HG02852 (cell line): ENCODE results near the gene ADAM30.
"Not testable (repeated sequence)": the region's sequence is repeated elsewhere in the genome, so short reads cannot be mapped to it uniquely, and the experiment has no call there.

Experiments
- ATAC-seq: cut with Tn5 transposase; IDR thresholded peaks from one replicate; pipeline ENCODE4 v1.9.1; 2021; ENCODE audit warnings: mild to moderate bottlenecking, moderate library complexity; ENCODE audit not compliant: unreplicated experiment

ADAM30 gene

DNA sequence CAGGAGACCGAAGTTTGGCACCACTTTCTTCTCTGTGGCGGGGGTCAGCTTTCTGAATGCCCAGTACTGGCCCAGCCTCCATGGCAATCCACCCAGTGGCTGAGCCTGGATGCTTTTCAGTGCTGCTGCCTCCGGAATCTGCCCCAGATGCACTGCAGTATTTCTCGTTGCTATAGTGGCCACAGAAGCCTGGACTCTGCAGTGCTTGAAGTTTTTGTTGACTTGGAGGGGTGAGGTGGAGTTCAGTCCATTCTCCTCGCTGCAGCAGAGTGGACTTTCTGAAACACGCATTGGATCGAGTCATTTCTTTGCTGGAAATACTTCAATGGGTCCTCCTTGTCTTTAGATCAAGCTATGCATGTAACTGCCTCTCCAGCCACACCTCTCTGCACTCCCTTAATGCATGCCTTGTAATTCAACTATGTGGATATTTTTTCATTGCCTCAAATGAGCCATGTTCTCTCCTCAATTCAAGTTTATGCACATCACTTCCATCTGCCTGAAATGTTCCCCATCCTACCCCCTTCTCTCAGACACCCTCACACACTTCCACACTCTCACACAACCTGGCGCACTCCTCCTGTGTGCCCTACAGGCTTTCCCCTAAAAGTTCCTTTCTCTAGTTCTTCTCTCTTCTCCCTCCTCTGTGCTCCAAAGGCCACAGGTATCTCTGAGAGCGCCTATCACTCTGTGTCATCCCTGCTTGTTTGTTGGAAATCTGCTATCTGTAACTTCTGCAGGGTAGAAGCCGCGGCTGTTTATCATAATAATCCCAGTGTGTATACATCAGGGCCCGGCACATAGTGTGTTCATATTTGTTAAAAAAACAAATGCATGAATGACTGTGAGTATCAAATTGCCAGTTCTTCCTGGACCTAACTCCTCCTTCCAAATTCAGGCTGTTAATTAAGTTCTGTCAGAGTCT lies 16.5 kb downstream of the ADAM30 start:
- no peak for ATAC-seq

- ATAC-seq, result no peak
Measured at GRCh38 chr1:119878171-119878570, 18.1 kb downstream of the ADAM30 start.

DNA sequence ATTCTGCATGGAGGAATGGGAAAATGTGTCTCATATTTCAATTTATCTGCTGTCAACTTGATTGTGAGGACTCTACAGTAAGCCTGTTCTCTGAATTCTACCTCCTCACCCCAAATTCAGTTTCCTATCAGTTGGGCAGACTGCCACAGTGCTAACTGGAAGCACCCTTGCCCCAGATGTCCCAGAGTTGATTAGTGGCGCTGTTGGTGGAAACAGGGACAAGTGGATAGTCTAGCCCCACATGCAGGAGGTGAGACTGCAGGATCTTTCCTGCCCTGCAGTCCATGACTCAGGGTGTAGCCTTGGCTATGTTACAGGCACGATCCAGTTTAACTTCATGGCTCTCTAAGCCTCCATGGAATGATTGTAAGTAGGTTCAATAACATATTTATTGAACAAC lies 22.1 kb downstream of the ADAM30 start:
- no peak for ATAC-seq

- ATAC-seq, result peak; percentile 50
Measured at GRCh38 chr1:119873135-119874015, 22.9 kb downstream of the ADAM30 start.

DNA sequence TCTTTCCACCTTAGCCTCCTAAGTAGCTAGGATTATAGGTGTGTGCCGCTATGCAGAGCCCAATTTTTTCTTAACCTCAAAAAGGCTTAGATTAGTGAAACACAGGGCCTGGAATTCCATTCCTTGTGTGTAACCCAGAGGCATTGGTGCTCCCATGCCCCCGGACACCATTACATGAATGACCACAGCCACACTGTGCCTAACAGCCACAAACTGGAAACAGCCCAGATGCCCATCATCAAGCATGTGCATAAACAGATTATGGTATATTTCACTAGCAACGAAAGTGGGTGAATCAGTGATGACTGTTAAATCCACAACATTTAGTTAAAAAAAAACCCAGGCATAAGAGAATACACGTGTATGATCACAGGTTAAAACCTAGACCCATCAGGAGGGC lies 24.4 kb downstream of the ADAM30 start:
- no peak for ATAC-seq

DNA sequence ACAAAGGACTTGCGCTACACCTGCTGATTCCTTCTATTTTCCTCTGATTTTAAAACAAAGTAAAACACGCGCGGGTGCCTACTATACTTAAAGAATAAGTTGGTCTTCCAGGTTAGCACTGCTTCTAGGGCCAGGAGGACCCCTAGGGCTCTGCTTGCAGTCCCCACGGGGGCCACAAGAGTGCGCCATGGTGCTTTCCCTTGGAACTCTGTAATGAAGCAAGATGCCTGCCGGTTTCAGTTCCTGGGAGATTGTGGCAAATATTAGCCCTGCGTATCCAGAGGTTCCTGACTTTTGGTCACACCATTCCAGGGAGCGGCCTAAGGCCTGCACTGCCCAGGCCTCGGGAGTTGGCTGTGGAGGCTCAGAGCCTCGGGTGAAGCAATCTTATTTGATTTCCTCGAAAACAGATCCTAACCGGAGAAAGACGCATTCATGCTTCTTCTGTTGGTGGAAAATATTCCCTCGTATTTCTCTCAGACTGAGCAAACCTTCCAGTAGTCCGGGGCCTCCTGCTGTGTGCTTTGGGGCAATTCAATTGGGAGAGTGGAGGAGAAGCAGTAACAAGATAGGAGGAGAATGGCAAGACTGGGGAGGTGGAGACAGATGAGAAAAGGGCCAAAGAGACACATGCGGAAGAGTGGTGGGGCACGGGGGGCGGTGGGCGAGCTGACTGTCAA lies 25.3 kb downstream of the ADAM30 start:
- no peak for ATAC-seq

GRCh38 chr1:119869995-119870394 lies 26.3 kb downstream of the ADAM30 start:
- ATAC-seq, result no peak

DNA sequence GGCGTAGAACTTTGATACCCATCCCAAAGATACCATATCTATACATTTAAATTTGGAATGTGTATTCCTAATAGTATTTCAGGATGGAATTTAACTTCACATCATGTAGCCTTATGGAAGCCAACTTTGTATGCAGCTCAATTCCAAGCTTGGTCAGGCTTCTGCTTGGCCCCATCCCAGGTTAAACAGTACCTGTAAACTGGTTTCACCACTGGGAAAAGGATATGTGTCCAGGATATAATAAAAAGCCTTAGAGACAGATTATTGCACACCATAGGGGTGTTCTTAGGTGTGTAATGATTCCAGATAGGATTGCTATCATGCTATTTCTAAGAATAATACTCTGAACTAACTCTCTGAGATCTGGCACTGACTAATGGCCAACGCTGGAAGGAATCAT lies 28.1 kb downstream of the ADAM30 start:
- ATAC-seq, result no peak

DNA sequence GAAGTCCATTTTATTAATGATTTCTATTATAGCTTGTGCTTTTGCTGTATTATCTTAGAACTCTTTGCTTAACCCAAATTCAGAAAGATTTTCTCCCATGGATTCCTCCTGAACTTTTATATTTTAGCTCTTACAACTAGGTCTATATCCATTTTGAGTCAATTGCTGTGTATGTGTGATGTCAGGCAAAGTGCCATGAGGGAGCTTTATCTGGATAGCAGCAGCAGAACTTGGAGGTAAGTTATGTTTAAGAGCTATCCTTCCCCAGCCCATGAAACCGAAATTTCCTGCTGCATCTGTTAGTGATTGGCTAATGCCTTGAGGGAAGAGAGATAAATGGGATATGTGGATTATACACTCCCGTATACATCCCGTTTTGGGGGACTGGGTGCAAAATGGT lies 29.9 kb downstream of the ADAM30 start:
- no peak for ATAC-seq

DNA sequence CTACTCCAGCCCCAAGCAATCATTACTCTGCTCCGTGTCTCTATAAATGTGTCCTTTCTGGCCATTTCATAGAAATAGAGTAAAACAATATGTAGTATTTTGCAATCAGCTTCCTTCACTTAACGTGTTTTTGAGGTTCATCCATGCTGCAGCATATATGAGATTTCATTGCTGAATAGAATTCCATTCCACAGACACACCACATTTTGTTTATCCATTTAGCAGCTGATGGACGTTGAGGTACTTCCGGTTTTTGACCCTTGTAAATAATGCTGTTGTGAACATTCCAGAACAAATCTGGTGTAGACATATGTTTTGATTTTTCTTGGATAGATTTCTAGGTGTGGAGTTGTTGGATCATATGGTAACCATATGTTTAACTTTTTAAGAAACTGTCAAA lies 30.7 kb downstream of the ADAM30 start:
- no peak for ATAC-seq

GRCh38 chr1:119862276-119862675 lies 34.0 kb downstream of the ADAM30 start:
- no peak for ATAC-seq

DNA sequence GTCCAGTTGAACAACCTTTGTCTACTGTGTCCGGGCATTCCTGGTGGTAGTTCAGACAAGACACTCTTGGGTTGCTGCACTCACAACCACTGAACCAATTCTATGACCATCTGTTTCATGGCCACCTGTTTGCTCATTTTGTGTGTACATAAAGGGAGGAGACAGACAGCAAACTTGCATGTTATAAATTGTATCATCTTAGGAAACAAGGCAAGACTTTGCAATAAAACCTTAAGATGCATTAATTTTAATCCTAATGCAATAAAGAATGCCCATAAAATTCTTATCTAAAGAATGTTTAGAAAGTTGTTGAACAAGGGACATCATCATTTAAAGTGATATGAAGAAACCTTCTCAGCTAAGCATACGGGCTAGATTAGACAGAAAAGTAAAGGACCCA lies 34.8 kb downstream of the ADAM30 start:
- no peak for ATAC-seq

GRCh38 chr1:119859647-119860046 lies 36.7 kb downstream of the ADAM30 start:
- ATAC-seq, result no peak

DNA sequence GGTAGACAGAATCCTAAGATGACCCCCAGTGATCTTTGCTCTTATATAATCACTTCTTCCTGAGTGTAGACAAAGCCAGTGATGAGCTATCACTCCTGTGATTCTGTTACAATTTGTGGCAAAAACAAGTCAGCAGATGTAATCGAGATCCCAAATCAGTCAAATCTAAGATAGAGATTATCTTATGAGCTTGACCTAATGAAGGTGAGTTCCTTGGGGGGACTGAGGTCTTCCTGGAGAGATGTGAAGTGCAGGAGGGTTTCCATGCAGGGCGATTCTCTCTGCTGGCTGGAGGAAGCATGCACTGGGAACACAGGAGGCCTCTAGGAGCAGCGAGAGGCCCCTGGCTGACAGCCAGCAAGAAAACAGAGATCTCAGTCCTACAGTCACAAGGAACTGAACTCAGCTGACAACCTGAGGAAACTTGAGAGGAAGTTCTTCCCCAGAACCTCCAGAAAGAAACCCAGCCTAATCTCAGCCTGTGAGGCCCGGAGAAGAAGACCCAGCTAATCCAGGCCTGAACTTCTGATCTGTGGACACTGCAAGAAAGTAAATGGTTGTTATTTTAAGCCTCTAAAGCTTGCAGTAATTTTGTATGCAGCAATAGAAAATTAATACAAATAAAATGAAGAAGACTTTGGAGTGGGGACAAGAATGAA lies 37.6 kb downstream of the ADAM30 start:
- ATAC-seq, result not testable (repeated sequence)

GRCh38 chr1:119858126-119858525 lies 38.2 kb downstream of the ADAM30 start:
- ATAC-seq, result no peak

DNA sequence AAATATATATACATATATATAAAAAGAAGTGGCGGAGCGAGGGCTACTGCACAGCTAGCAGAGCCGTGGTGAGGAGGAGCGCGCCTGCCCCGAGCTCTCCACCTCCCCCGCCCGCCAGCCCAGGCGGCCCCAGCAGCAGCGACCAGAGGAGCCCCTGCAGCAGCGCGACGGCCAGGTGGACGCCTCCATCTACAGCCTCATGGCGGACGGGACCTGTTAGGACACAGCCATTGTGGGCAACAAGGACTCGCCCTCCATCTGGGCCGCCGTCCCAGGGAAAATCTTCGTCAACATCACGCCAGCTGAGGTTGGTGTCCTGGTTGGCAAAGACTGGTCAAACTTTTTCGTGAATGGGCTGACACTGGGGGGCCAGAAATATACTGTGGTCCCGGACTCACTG lies 43.2 kb downstream of the ADAM30 start:
- ATAC-seq, result no peak

DNA sequence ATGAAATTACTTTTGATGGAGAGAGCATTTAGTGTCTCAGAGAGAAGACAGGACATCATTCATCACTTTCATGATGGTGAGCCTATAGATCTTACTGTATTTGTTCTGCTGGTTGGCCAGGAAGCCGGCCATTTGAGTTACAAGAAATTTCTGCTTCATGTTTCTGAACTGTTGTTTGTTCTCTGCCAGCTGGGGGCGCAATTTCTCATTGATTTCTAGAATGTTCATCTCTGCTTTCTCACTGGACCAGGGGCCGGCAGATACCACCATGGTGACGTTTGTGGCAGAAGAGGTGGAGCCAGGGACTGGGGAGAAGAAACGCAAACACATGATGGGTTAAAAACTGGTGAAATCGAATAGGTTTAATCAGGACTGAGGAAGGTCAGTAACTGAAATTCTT lies 52.1 kb downstream of the ADAM30 start:
- ATAC-seq, result not testable (repeated sequence)
